BJ (cell line): ENCODE data around the gene DDIAS. TPM values are rescaled to one million over a fixed set of nuclear protein-coding genes. Genes with fewer than 3 reads are reported as not detected.
A peak's percentile ranks its signal among the peaks of the same experiment; 100 is the strongest.
"Not testable (repeated sequence)": the region's sequence is repeated elsewhere in the genome, so short reads cannot be mapped to it uniquely, and the experiment has no call there.

ENCODE experiments used
- CTCF ChIA-PET: fragments of 350-600 bp; formaldehyde crosslinking; extraction: SDS; loops from one replicate; lab custom pipeline; 2021; ENCODE audit warnings: antibody characterized with exemption, inconsistent platforms; lab: Yijun Ruan, JAX
- POLR2A ChIA-PET: fragments of 300-600 bp; sonication (Branson Sonifier 250); formaldehyde crosslinking; extraction: SDS; loops from one replicate; lab custom pipeline; 2021; ENCODE audit warnings: antibody characterized with exemption; lab: Charles Lee
- DNase-seq: peaks from one replicate; pipeline ENCODE4 v3.0.0-alpha.2; 2011; ENCODE audit warnings: low read depth
- H3K27me3 ChIP-seq: 2 replicates; pipeline ENCODE4 v1.6.0; 2011; ENCODE audit warnings: low read length; ENCODE audit not compliant: control insufficient read depth, insufficient read depth
- H3K36me3 ChIP-seq: 2 replicates; pipeline ENCODE4 v1.5.1; 2011; ENCODE audit warnings: low read length; ENCODE audit not compliant: control insufficient read depth, insufficient read depth
- H3K4me3 ChIP-seq: 2 replicates; pipeline ENCODE4 v1.5.1; 2011; ENCODE audit warnings: low read depth, mild to moderate bottlenecking, control low read depth, low read length
- CTCF ChIP-seq: IDR thresholded peaks from 2 replicates; pipeline ENCODE4 v1.5.1; 2011; ENCODE audit warnings: low read depth, mild to moderate bottlenecking, control low read depth, inconsistent platforms, low read length, moderate library complexity; ENCODE audit not compliant: insufficient read depth
- polyA minus RNA-seq: library from RNA; depleted of rRNA, polyadenylated mRNA; stranded (reverse); fragments of >200 nt; gene quantifications from 2 replicates; pipeline ENCODE4 v1.2.3, GENCODE V29; 2011; rRNA and poly(A)+ RNA removed
- polyA plus RNA-seq: library from polyadenylated mRNA; depleted of rRNA; stranded (reverse); fragments of >200 nt; gene quantifications from 2 replicates; pipeline ENCODE4 v1.2.3, GENCODE V29; 2011; rRNA removed

DDIAS gene
- polyA plus RNA-seq (2.7 and 4.4 TPM in 2 replicates), polyA minus RNA-seq (7.9 and 15.6 TPM in 2 replicates)

GRCh38 chr11:82901165-82901921 is at the start of gene DDIAS:
Gene DDIAS, plus strand, starts transcription at chr11:82901736. Its CDS starts 13,003 bp downstream, at chr11:82914739.
- POLR2A ChIA-PET = interaction anchor here (0.7 to 1.0 kb wide), 2 partner anchors 256 to 364 kb away, joined by 5 to 6 read pairs; partner anchors contain the start of gene PCF11
- Histone ChIP-seq H3K4me3 (peak within 1 kb of the TSS; percentile 62), H3K27me3 (no peaks in the 10 kb centered on the region), H3K36me3 (no peaks in the 10 kb centered on the region)
- TF ChIP-seq CTCF = no peak
- CTCF ChIA-PET = interaction anchor here (0.7 to 4.4 kb wide), 14 partner anchors 8 to 919 kb away, joined by 3 to 29 read pairs (median 6); no protein-coding TSS in a partner anchor
- DNase-seq = peak; percentile 87

- no peaks in the 10 kb centered on the region for H3K36me3 ChIP-seq
- CTCF ChIA-PET = interaction anchor here (3.9 kb wide), 1 partner anchor 14 kb away, joined by 17 read pairs; no protein-coding TSS in a partner anchor
- no peak for TF ChIP-seq CTCF
- POLR2A ChIA-PET = no interaction called here
- H3K4me3 ChIP-seq = no peak overlapping the region
- DNase-seq = no peak
- no peaks in the 10 kb centered on the region for H3K27me3 ChIP-seq
Observed at GRCh38 chr11:82854242-82854641, 47.3 kb upstream of the DDIAS start.

GRCh38 chr11:82854916-82855315 is 46.6 kb upstream of the DDIAS start:
- H3K4me3 ChIP-seq, POLR2A ChIA-PET, H3K36me3 ChIP-seq, CTCF ChIA-PET, DNase-seq, H3K27me3 ChIP-seq: not testable (repeated sequence)

GRCh38 chr11:82855616-82856015 is 45.9 kb upstream of the DDIAS start:
- ChIA-PET POLR2A (no interaction called here), CTCF (no interaction called here)
- H3K36me3 ChIP-seq = no peaks in the 10 kb centered on the region
- H3K4me3 ChIP-seq = no peak overlapping the region
- H3K27me3 ChIP-seq = no peaks in the 10 kb centered on the region
- peak; percentile 32 for DNase-seq
- TF ChIP-seq CTCF = no peak

- no peaks in the 10 kb centered on the region for H3K27me3 ChIP-seq
Observed at GRCh38 chr11:82857145-82857544, 44.4 kb upstream of the DDIAS start.

More at GRCh38 chr11:82857145-82857544, 44.4 kb upstream of the DDIAS start:
- Histone ChIP-seq H3K4me3 (no peak overlapping the region), H3K36me3 (no peaks in the 10 kb centered on the region)
- TF ChIP-seq CTCF = no peak
- no peak for DNase-seq
- ChIA-PET POLR2A (no interaction called here), CTCF (interaction anchor here (0.6 to 0.7 kb wide), 2 partner anchors 94 to 393 kb away, joined by 3 to 4 read pairs; no protein-coding TSS in a partner anchor)
